ENCODE measurements around the gene REXO5. TPM values are rescaled to one million over a fixed set of nuclear protein-coding genes. Genes with fewer than 3 reads are reported as not detected.
"Not testable (repeated sequence)": the region's sequence is repeated elsewhere in the genome, so short reads cannot be mapped to it uniquely, and the experiment has no call there.

REXO5 gene
- total RNA-seq, 2 donors from 2014 or later, result 0.98 to 5.2 TPM

DNA sequence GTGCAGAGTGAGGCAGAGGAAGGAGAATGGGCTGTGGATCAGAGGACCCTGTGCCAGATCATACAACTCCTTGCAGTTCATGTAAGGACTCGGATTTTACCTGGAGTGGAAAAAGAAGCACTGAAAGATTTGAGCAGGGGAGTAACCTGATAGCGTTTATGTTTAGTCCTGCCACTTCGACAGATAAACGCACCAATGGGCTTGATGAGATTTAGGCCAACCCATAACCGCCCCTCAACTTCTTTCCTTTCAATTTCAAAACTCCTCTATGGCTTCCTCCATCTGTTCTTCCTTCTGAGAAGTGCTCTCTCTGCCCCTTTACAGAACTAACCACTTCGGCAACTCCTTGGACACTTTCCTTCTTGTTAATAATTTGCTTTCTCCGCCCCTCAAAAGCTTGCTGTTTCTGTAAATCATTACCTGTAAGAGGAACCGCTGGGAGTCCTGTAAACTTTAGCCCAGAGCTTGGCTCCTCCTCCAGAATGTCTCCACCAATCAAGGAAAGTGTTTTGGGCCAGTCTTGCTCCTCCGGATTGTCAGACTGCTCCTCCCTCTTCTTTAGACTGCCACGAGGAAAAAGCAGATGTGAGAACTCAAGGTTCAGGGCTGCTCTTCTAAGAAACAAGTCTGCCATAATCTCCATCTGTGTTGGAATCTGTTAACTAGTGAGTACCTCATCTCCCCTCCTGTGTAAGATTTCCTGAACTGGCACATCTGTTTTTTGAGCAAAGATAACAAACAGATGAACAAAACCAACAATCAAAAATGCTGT, 42.7 kb upstream of the REXO5 start, which contains the start of gene ACSM3:
ACSM3 (plus strand) TSS at position 554 of the 772 bp plus-strand sequence. CDS start 6,021 bp downstream, outside the sequence.
- Histone ChIP-seq H3K9me3 (peaks cover 0 to 5% of the 10 kb centered on the region in 2 donors), H3K27me3 (no peaks in the 10 kb centered on the region), H3K36me3 (no peaks in the 10 kb centered on the region), H3K4me3 (peak within 1 kb of the TSS; percentile 24 to 42), H3K27ac (peak within 1 kb of the TSS; percentile 0 to 37), H3K4me1 (no peaks in the 10 kb centered on the region)
- peak; percentile 64 for DNase-seq (ENCODE audit: low spot score)
- TF ChIP-seq, protein P1, sequence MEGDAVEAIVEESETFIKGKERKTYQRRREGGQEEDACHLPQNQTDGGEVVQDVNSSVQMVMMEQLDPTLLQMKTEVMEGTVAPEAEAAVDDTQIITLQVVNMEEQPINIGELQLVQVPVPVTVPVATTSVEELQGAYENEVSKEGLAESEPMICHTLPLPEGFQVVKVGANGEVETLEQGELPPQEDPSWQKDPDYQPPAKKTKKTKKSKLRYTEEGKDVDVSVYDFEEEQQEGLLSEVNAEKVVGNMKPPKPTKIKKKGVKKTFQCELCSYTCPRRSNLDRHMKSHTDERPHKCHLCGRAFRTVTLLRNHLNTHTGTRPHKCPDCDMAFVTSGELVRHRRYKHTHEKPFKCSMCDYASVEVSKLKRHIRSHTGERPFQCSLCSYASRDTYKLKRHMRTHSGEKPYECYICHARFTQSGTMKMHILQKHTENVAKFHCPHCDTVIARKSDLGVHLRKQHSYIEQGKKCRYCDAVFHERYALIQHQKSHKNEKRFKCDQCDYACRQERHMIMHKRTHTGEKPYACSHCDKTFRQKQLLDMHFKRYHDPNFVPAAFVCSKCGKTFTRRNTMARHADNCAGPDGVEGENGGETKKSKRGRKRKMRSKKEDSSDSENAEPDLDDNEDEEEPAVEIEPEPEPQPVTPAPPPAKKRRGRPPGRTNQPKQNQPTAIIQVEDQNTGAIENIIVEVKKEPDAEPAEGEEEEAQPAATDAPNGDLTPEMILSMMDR (IDR thresholded peaks at IDR 0.05), result no peak

DNA sequence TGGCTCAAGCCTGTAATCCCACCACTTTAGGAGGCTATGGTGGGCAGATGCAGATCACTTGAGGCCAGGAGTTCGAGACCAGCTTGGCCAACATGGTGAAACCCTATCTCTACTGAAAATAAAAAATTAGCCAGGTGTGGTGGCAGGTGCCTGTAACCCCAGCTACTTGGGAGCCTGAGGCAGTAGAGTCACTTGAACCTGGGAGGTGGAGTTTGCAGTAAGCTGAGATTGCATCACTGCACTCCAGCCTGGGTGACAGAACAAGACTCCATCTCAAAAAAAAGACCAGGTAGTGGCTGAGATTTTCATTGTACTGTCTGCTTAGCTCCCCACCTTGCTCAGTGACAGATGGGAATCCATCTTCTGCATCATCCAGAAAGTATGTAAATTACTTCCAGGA, 41.9 kb upstream of the REXO5 start:
- H3K27ac ChIP-seq; H3K4me3 ChIP-seq; H3K27me3 ChIP-seq; H3K9me3 ChIP-seq; H3K4me1 ChIP-seq; DNase-seq (ENCODE audit: low spot score); H3K36me3 ChIP-seq: not testable (repeated sequence)

DNA sequence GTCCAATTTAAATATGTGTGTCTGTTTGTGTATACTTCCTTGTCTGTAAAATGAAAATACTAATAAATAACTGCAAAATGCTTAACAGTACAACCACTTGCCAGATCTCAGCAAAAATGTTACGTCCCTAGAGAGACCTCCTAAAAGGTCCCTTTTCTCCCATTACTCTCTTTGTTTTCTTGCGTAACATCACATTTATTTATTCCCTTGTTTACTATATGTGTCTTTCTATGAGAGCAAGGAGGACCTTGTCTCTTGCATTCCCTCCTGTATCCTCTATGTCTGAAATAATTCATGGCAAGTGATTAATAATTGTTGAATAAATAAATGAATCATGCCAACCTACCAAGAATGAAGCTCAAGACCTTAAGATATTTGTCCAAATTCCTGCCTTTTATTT, 40.6 kb upstream of the REXO5 start:
- H3K27me3 ChIP-seq, result no peaks in the 10 kb centered on the region
- TF ChIP-seq, protein P1 (IDR thresholded peaks at IDR 0.05), result no peak
- H3K9me3 ChIP-seq, result peaks cover 0 to 5% of the 10 kb centered on the region in 2 donors
- H3K36me3 ChIP-seq, result no peaks in the 10 kb centered on the region
- H3K4me1 ChIP-seq, result no peaks in the 10 kb centered on the region
- no peak overlapping the region for H3K4me3 ChIP-seq
- H3K27ac ChIP-seq, result no peak overlapping the region
- no peak for DNase-seq (ENCODE audit: low spot score)

DNA sequence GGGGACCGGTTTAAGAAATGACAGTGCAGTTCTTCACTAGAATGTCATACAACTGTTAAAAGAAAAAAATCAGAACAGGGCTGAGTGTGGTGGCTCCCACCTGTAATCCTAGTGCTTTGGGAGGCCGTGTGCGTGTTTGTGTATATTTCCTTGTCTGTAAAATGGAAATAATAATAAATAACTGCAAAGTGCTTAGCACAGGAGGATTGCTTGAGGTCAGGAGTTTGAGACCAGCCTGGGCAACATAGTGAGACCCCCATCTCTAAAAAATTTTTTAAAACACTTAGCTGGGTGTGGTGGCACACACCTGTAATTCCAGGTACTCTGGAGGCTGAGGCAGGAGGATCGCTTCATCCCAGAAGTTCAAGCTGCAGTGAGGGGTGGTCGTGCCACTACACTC, 40.0 kb upstream of the REXO5 start:
- Histone ChIP-seq H3K4me3 (no peak overlapping the region), H3K27me3 (no peaks in the 10 kb centered on the region), H3K4me1 (no peaks in the 10 kb centered on the region), H3K9me3 (peaks cover 0 to 5% of the 10 kb centered on the region in 2 donors), H3K27ac (no peak overlapping the region), H3K36me3 (no peaks in the 10 kb centered on the region)
- TF ChIP-seq, protein P1 (IDR thresholded peaks at IDR 0.05), result no peak
- DNase-seq (ENCODE audit: low spot score), result no peak

DNA sequence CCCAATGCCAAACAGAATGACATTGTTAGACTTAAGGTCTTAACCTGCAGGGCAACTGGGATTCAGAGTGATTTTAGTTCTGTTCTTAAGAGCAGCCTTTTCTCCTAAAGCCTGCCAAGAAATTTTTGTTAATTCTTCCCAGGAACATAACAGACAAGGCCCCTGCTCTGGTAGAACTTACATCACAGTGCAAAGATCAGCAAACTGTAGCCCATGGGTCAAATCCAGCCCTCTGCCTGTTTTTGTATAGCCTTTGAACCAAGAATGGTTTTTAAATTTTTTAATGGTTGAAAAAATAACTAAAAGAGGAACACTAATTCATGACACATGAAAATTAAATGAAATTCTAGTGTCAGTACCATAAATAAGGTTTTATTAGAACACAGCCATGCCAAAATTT, 38.8 kb upstream of the REXO5 start:
- H3K36me3 ChIP-seq, result no peaks in the 10 kb centered on the region

DNA sequence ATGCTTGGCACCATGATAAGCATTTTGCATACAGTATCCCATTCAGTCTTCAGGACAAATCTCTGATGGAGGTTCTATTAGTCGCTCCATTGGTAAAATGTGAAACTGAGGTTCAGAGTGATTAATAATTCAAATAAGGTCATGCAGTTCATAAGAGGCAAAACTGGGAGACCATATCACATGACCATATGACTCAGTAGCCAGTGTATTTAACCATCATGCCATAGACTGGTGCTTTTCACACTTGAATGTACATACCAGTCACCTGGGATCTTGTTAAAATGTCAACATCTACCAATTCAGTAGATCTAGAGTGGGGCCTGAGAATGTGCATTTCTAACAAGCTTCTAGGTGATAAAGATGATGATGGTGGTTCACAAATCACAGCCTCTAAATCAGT, 38.2 kb upstream of the REXO5 start:
- TF ChIP-seq, protein P1 (IDR thresholded peaks at IDR 0.05), result no peak
- Histone ChIP-seq H3K9me3 (no peaks in the 10 kb centered on the region), H3K4me3 (no peak overlapping the region), H3K36me3 (no peaks in the 10 kb centered on the region), H3K4me1 (no peaks in the 10 kb centered on the region), H3K27ac (no peak overlapping the region), H3K27me3 (no peaks in the 10 kb centered on the region)
- DNase-seq (ENCODE audit: low spot score), result no peak

More for the DNA sequence above, 38.8 kb upstream of the REXO5 start:
- Histone ChIP-seq H3K27me3 (no peaks in the 10 kb centered on the region), H3K27ac (no peak overlapping the region), H3K4me3 (no peak overlapping the region), H3K9me3 (peaks cover 0 to 4% of the 10 kb centered on the region in 2 donors), H3K4me1 (no peaks in the 10 kb centered on the region)
- TF ChIP-seq, protein P1 (IDR thresholded peaks at IDR 0.05), result no peak
- DNase-seq (ENCODE audit: low spot score), result no peak

All from right atrium auricular region (tissue), 2 donors.